HepG2 (cell line): ENCODE data around the gene RCHY1. TPM values are rescaled to one million over a fixed set of nuclear protein-coding genes. Genes with fewer than 3 reads are reported as not detected.

Experiments used
- ATAC-seq: fragments of 200-7000 bp; cut with Tn5 transposase; 3 replicates; pipeline ENCODE4 v1.9.1; 2020; ENCODE audit warnings: mild to moderate bottlenecking, moderate library complexity
- BruUV-seq: library from RNA; stranded (reverse); fragments of 400-500 nt; replicated peaks from 2 replicates; lab custom pipeline; 2021; lab: Mats Ljungman, UMichigan
- CTCF ChIA-PET: fragments of 300-600 bp; formaldehyde crosslinking; extraction: SDS; loops from one replicate; lab custom pipeline; 2021; ENCODE audit warnings: low total read pairs, inconsistent platforms, low intra/inter-chr PET ratio; lab: Yijun Ruan, JAX
- POLR2A ChIA-PET: fragments of 350-600 bp; sonication (Branson Sonifier 250); formaldehyde crosslinking; loops from one replicate; lab custom pipeline; 2020; ENCODE audit warnings: antibody characterized with exemption, inconsistent platforms; lab: Yijun Ruan, JAX
- DNase-seq: peaks from one replicate; pipeline ENCODE4 v3.0.0-alpha.2; 2015; ENCODE audit warnings: low spot score
- FAIRE-seq: peaks from 3 replicates; lab custom pipeline; 2011; peaks lifted over from hg19 to GRCh38; lab: Jason Lieb, UNC
- H2AFZ ChIP-seq: one replicate; pipeline ENCODE4 v1.6.1; 2011; ENCODE audit warnings: low read length, inconsistent platforms
- H3K27ac ChIP-seq: fragments of 300-600 bp; 3 replicates; pipeline ENCODE4 v1.8.0; 2011; ENCODE audit warnings: mixed run types, mild to moderate bottlenecking, mixed read lengths, low read length, inconsistent platforms; ENCODE audit not compliant: insufficient read depth; ENCODE audit errors: extremely low read length
- H3K27me3 ChIP-seq, 2 experiments: fragments of 200-600 bp in 1 of 2; 2 replicates in 1 of 2; 3 replicates in 1 of 2; pipeline versions ENCODE4 v1.6.0 to v1.8.0; 2011; ENCODE audit warnings: low read length in 2 of 2, mild to moderate bottlenecking in 2 of 2, moderate library complexity in 2 of 2, inconsistent platforms in 1 of 2; ENCODE audit not compliant: insufficient read depth in 2 of 2, control insufficient read depth in 1 of 2
- H3K36me3 ChIP-seq, 2 experiments: fragments of 200-600 bp in 1 of 2; replicated peaks in 1 of 2; 2 replicates in 1 of 2; 3 replicates in 1 of 2; pipeline versions ENCODE4 v1.5.1 to v1.8.0; 2011; ENCODE audit warnings: low read length in 2 of 2, inconsistent platforms in 1 of 2; ENCODE audit not compliant: insufficient read depth in 2 of 2, control insufficient read depth in 1 of 2
- H3K4me1 ChIP-seq: 2 replicates; pipeline ENCODE4 v1.5.1; 2012; ENCODE audit warnings: low read length, inconsistent platforms; ENCODE audit not compliant: insufficient read depth
- H3K4me2 ChIP-seq: 2 replicates; pipeline ENCODE4 v1.6.0; 2011; ENCODE audit warnings: low read depth, low read length, inconsistent platforms
- H3K4me3 ChIP-seq, 3 experiments: fragments of 200-600 bp in 1 of 3; sonication (generic), shearing (Covaris generic) in 1 of 3; replicated peaks in 1 of 3; 2 replicates each; pipeline ENCODE4 v1.5.1; 2011 to 2016; ENCODE audit warnings: low read length in 3 of 3, inconsistent platforms in 2 of 3, low read depth in 2 of 3, mild to moderate bottlenecking in 2 of 3, control low read depth in 1 of 3, mixed read lengths in 1 of 3; ENCODE audit not compliant: insufficient read depth in 1 of 3
- H3K79me2 ChIP-seq: one replicate; pipeline ENCODE4 v1.6.1; 2011; ENCODE audit warnings: low read length, inconsistent platforms; ENCODE audit not compliant: insufficient read depth
- H3K9ac ChIP-seq: 2 replicates; pipeline ENCODE4 v1.6.0; 2011; ENCODE audit warnings: mild to moderate bottlenecking, low read depth, low read length, inconsistent platforms; ENCODE audit not compliant: insufficient read depth
- H3K9me3 ChIP-seq: 2 replicates; pipeline ENCODE4 v1.5.1; 2012; ENCODE audit warnings: mild to moderate bottlenecking, low read length
- H4K20me1 ChIP-seq: 2 replicates; pipeline ENCODE4 v1.6.0; 2011; ENCODE audit warnings: inconsistent platforms, mild to moderate bottlenecking, low read length, moderate library complexity; ENCODE audit not compliant: insufficient read depth
- ARHGAP35 ChIP-seq: sonication (generic); formaldehyde crosslinking; IDR thresholded peaks from 2 replicates; pipeline ENCODE4 v1.9.0; 2022; ENCODE audit warnings: mild to moderate bottlenecking, inconsistent platforms, moderate library complexity, missing genetic modification reagents, borderline replicate concordance
- FOXK1 ChIP-seq: sonication (generic); formaldehyde crosslinking; IDR thresholded peaks from 2 replicates; pipeline ENCODE4 v1.4.0; 2020; ENCODE audit warnings: low read depth, missing genetic modification reagents, borderline replicate concordance
- HOXA7 ChIP-seq: sonication (generic); formaldehyde crosslinking; IDR thresholded peaks from 2 replicates; pipeline ENCODE4 v1.8.1; 2022; ENCODE audit warnings: mild to moderate bottlenecking, missing genetic modification reagents, moderate library complexity
- MATR3 ChIP-seq: sonication (generic); formaldehyde crosslinking; IDR thresholded peaks from 2 replicates; pipeline ENCODE4 v1.4.0; 2020; ENCODE audit warnings: missing genetic modification reagents
- MTERF4 ChIP-seq: sonication (generic); formaldehyde crosslinking; IDR thresholded peaks from 2 replicates; pipeline ENCODE4 v1.8.0; 2023; ENCODE audit warnings: mild to moderate bottlenecking, missing genetic modification reagents
- NCOA5 ChIP-seq: sonication (generic); formaldehyde crosslinking; IDR thresholded peaks from 2 replicates; pipeline ENCODE4 v1.4.0; 2020; ENCODE audit warnings: missing genetic modification reagents
- PRPF4 ChIP-seq: fragments of 200-400 bp; formaldehyde crosslinking; IDR thresholded peaks from 2 replicates; pipeline ENCODE4 v1.6.1; 2016; ENCODE audit warnings: low read length, low read depth; ENCODE audit not compliant: poor library complexity, severe bottlenecking
- TERF1 ChIP-seq: sonication (generic); formaldehyde crosslinking; IDR thresholded peaks from 2 replicates; pipeline ENCODE4 v1.8.0; 2022; ENCODE audit warnings: mild to moderate bottlenecking, missing genetic modification reagents, moderate library complexity
- TFDP1 ChIP-seq: IDR thresholded peaks from 2 replicates; pipeline ENCODE4 v1.6.1; 2016; ENCODE audit warnings: missing compliant biosample characterization, missing genetic modification reagents, borderline replicate concordance
- TFE3 ChIP-seq: IDR thresholded peaks from 2 replicates; pipeline ENCODE4 v1.6.1; 2016
- U2AF1 ChIP-seq: fragments of 200-400 bp; formaldehyde crosslinking; optimal IDR thresholded peaks from 2 replicates; pipeline ENCODE3; 2017; ENCODE audit warnings: mild to moderate bottlenecking, low read depth, low read length
- XRCC5 ChIP-seq: fragments of 200-400 bp; formaldehyde crosslinking; optimal IDR thresholded peaks from 2 replicates; pipeline ENCODE3; 2017; ENCODE audit warnings: mild to moderate bottlenecking, low read length
- ZNF225 ChIP-seq: sonication (generic); formaldehyde crosslinking; IDR thresholded peaks from 2 replicates; pipeline ENCODE4 v1.4.0; 2020; ENCODE audit warnings: mild to moderate bottlenecking, missing genetic modification reagents
- ZNF430 ChIP-seq: sonication (generic); formaldehyde crosslinking; IDR thresholded peaks from 2 replicates; pipeline ENCODE4 v1.9.0; 2021; ENCODE audit warnings: mild to moderate bottlenecking, missing genetic modification reagents
- ZNF558 ChIP-seq: sonication (generic); formaldehyde crosslinking; IDR thresholded peaks from 2 replicates; pipeline ENCODE4 v1.9.0; 2022; ENCODE audit warnings: mild to moderate bottlenecking, missing genetic modification reagents, borderline replicate concordance
- ZNF746 ChIP-seq: sonication (generic); formaldehyde crosslinking; IDR thresholded peaks from 2 replicates; pipeline ENCODE4 v1.8.0; 2022; ENCODE audit warnings: mild to moderate bottlenecking, missing genetic modification reagents
- ZNF788 ChIP-seq: sonication (generic); formaldehyde crosslinking; IDR thresholded peaks from 2 replicates; pipeline ENCODE4 v1.5.0; 2020; ENCODE audit warnings: mild to moderate bottlenecking, missing genetic modification reagents, borderline replicate concordance
- ZSCAN22 ChIP-seq: sonication (generic); formaldehyde crosslinking; IDR thresholded peaks from 2 replicates; pipeline ENCODE4 v1.4.0; 2020; ENCODE audit warnings: mild to moderate bottlenecking, missing genetic modification reagents
- WGBS: methylation state at CpG from one replicate; pipeline ENCODE4 v1.1.6; 2017; ENCODE audit warnings: low lambda C conversion rate; 5-methylcytosine and 5-hydroxymethylcytosine counted together
- in situ Hi-C: cut with HindIII; loops from 2 replicates; pipeline ENCODE4 v1.10.0; 2017; ENCODE audit warnings: low pct_unique_long_range_greater_than_20kb; ENCODE audit not compliant: extremely low pct_ligation_motif_present
- intact Hi-C: fragments of 100-400 bp; cut with micrococcal nuclease; formaldehyde crosslinking; loops from one replicate; pipeline ENCODE4 v1.10.0; 2022; ENCODE audit not compliant: unreplicated experiment
- polyA plus RNA-seq, 8 experiments: library from polyadenylated mRNA; depleted of rRNA in 3 of 8; stranded (reverse) in 7 of 8; unstranded in 1 of 8; fragments of >200 nt; fragmentation: Illumina TruSeq in 4 of 8; extraction: Trizol in 4 of 8; gene quantifications; 2 replicates each; pipeline versions ENCODE4 v1.2.1 to v1.2.3, GENCODE V29; 2011 to 2016; ENCODE audit warnings: low read depth in 4 of 8, missing spikeins in 1 of 8, mixed read lengths in 1 of 8; ENCODE audit not compliant: insufficient read depth in 1 of 8
- total RNA-seq, 5 experiments: library from RNA; depleted of rRNA; stranded (reverse); fragments of >200 nt; fragmentation: Illumina TruSeq; extraction: Trizol; gene quantifications; 2 replicates each; pipeline ENCODE4 v1.2.3, GENCODE V29; 2016; ENCODE audit warnings: low read depth in 1 of 5

RCHY1 gene
- total and polyA plus RNA-seq, 2 of the 13 experiments (the other 11 are each of a cell fraction or from before 2014, with no cell fraction given), result 19.9 to 30.5 TPM

GRCh38 chr4:75498041-75498440, 16.2 kb downstream of the RCHY1 start (continued):
- TF ChIP-seq ZNF788 (CRISPR knock-in tag), result no peak
- TF ChIP-seq ZSCAN22 (CRISPR knock-in tag), result no peak
- no peak for TF ChIP-seq TFE3
- no peak for TF ChIP-seq PRPF4
- TF ChIP-seq ZNF430 (CRISPR knock-in tag), result no peak

GRCh38 chr4:75497133-75497532, 17.1 kb downstream of the RCHY1 start:
- FAIRE-seq (no peak), ATAC-seq (no peak), DNase-seq (no peak)
- ChIA-PET CTCF (no interaction called here), POLR2A (interaction anchor here (0.8 kb wide), 1 partner anchor 16 kb away, joined by 4 read pairs; no protein-coding TSS in a partner anchor)
- H3K27me3 ChIP-seq, result no peaks in the 10 kb centered on the region
- no TSS peak for BruUV-seq
- no peak overlapping the region for H3K4me2 ChIP-seq
- H3K36me3 ChIP-seq, result peaks cover 5 to 37% of the 10 kb centered on the region in 2 experiments
- no peak overlapping the region for H3K4me3 ChIP-seq
- no peak overlapping the region for H2AFZ ChIP-seq
- H3K9ac ChIP-seq, result no peak overlapping the region
- intact Hi-C loops, result loop anchor here (10.0 kb wide), 1 partner anchor 622 kb away; no protein-coding TSS in a partner anchor
- H3K79me2 ChIP-seq, result no peaks in the 10 kb centered on the region
- in situ Hi-C loops, result loop anchor here (25.0 kb wide), 1 partner anchor 560 kb away; the partner anchor contains the start of gene PARM1
- no peaks in the 10 kb centered on the region for H3K4me1 ChIP-seq
- no peak overlapping the region for H3K27ac ChIP-seq
- no peaks in the 10 kb centered on the region for H4K20me1 ChIP-seq
- TF ChIP-seq XRCC5 (no peak), MATR3 (CRISPR knock-in tag) (no peak), U2AF1 (no peak), ARHGAP35 (CRISPR knock-in tag) (no peak), NCOA5 (no peak), ZNF746 (CRISPR knock-in tag) (no peak), ZNF558 (CRISPR knock-in tag) (no peak), TERF1 (no peak), HOXA7 (CRISPR knock-in tag) (no peak), TFDP1 (CRISPR knock-in tag) (no peak), FOXK1 (CRISPR knock-in tag) (no peak), ZNF225 (CRISPR knock-in tag) (no peak), MTERF4 (CRISPR knock-in tag) (no peak)
- 96% methylated on average over 5 of the region's 5 CpGs for WGBS
- no peaks in the 10 kb centered on the region for H3K9me3 ChIP-seq
